KMS-11 (cell line): ENCODE measurements around the gene LIMK2.

Experiments used
- H2AFZ ChIP-seq: fragments of 200-600 bp; sonication (generic); 2 replicates; pipeline ENCODE4 v1.6.1; 2016; ENCODE audit warnings: antibody characterized with exemption, mixed run types, low read depth
- H3K27ac ChIP-seq: fragments of 200-600 bp; sonication (generic); 2 replicates; pipeline ENCODE4 v1.6.1; 2016; ENCODE audit warnings: mild to moderate bottlenecking, mixed run types
- H3K27me3 ChIP-seq: fragments of 200-600 bp; sonication (generic); 2 replicates; pipeline ENCODE4 v1.6.1; 2017; ENCODE audit warnings: mild to moderate bottlenecking, low read depth, mixed run types, moderate library complexity; ENCODE audit not compliant: insufficient read depth
- H3K36me3 ChIP-seq: fragments of 200-600 bp; sonication (generic); 2 replicates; pipeline ENCODE4 v1.6.1; 2017; ENCODE audit warnings: mild to moderate bottlenecking, mixed run types; ENCODE audit not compliant: insufficient read depth
- H3K4me1 ChIP-seq: fragments of 200-600 bp; sonication (generic); 2 replicates; pipeline ENCODE4 v1.6.1; 2016; ENCODE audit warnings: mild to moderate bottlenecking, low read depth, mixed run types; ENCODE audit not compliant: poor library complexity, severe bottlenecking
- H3K4me2 ChIP-seq: fragments of 200-600 bp; sonication (generic); 2 replicates; pipeline ENCODE4 v1.7.0; 2016; ENCODE audit warnings: mild to moderate bottlenecking, mixed run types
- H3K4me3 ChIP-seq: fragments of 200-600 bp; sonication (generic); IDR thresholded peaks from 2 replicates; pipeline ENCODE4 v1.6.1; 2017; ENCODE audit warnings: low read depth, low read length, mixed read lengths; ENCODE audit not compliant: insufficient read depth
- H3K79me2 ChIP-seq: fragments of 200-600 bp; sonication (generic); 2 replicates; pipeline ENCODE4 v1.6.1; 2016; ENCODE audit warnings: low read depth, mixed run types; ENCODE audit not compliant: insufficient read depth
- H3K9ac ChIP-seq: fragments of 200-600 bp; sonication (generic); 2 replicates; pipeline ENCODE4 v1.6.1; 2016; ENCODE audit warnings: mild to moderate bottlenecking, mixed run types
- H4K20me1 ChIP-seq: fragments of 200-600 bp; sonication (generic); 2 replicates; pipeline ENCODE4 v1.6.1; 2016; ENCODE audit warnings: mild to moderate bottlenecking, mixed run types; ENCODE audit not compliant: insufficient read depth
- TF ChIP-seq, protein P1 (sequence below): fragments of 200-600 bp; sonication (generic); conservative IDR thresholded peaks from 2 replicates; pipeline ENCODE4 v1.6.1; 2017; ENCODE audit warnings: low read depth, mild to moderate bottlenecking, antibody characterized with exemption, low read length, moderate library complexity, mixed read lengths

LIMK2 gene

DNA sequence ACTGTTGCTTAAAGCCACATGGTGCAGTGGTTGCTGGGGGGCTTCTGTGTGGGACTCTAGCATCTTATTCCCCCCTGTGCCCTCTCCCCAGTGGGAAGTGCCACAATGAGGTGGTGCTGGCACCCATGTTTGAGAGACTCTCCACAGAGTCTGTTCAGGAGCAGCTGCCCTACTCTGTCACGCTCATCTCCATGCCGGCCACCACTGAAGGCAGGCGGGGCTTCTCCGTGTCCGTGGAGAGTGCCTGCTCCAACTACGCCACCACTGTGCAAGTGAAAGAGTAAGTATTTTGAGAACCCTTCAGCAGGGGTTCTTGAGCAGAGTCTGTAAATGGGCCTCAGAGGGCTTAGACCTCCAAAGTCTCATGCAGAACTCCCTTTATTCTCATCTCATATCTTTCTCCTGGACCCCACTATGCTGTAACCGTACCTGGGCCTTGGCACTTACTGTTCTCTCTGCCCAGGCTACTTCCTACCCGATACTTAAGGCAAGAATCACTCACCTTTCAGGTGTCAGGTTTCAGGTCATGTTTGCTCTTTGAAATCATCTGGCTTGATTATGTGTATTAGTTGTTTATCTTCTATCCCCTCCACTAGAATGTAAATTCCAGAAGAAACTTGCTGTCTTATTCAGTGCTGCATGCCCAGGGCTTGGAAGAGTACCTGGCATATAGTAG lies 47.8 kb downstream of the LIMK2 start:
- Histone ChIP-seq H3K4me1 (no peaks in the 10 kb centered on the region), H4K20me1 (no peaks in the 10 kb centered on the region), H3K4me3 (no peak overlapping the region), H3K4me2 (no peak overlapping the region), H3K27me3 (no peaks in the 10 kb centered on the region), H3K36me3 (no peaks in the 10 kb centered on the region), H3K79me2 (no peaks in the 10 kb centered on the region), H2AFZ (no peak overlapping the region), H3K27ac (no peak overlapping the region), H3K9ac (no peak overlapping the region)
- TF ChIP-seq, protein P1, sequence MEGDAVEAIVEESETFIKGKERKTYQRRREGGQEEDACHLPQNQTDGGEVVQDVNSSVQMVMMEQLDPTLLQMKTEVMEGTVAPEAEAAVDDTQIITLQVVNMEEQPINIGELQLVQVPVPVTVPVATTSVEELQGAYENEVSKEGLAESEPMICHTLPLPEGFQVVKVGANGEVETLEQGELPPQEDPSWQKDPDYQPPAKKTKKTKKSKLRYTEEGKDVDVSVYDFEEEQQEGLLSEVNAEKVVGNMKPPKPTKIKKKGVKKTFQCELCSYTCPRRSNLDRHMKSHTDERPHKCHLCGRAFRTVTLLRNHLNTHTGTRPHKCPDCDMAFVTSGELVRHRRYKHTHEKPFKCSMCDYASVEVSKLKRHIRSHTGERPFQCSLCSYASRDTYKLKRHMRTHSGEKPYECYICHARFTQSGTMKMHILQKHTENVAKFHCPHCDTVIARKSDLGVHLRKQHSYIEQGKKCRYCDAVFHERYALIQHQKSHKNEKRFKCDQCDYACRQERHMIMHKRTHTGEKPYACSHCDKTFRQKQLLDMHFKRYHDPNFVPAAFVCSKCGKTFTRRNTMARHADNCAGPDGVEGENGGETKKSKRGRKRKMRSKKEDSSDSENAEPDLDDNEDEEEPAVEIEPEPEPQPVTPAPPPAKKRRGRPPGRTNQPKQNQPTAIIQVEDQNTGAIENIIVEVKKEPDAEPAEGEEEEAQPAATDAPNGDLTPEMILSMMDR, result no peak

DNA sequence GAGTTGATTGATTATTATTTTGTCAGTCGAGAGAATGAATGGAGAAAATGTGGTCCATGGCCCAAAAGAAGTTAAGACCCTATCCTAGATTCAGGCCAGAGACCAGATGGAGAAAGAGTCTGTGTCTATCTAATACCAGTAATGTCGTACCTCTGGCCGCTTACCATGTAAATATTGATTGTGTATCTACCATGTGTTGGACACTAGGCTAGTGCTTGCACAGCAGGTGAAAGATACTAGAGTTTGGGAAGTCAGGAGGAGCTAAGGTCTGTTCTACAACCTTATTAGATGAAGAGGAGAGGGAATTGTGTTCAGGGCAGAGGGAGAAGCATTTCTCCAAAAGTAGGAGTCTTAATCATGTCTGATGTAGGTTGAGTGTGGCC lies 48.4 kb downstream of the LIMK2 start:
- no peaks in the 10 kb centered on the region for H3K27me3 ChIP-seq
- no peak overlapping the region for H3K27ac ChIP-seq
- no peaks in the 10 kb centered on the region for H3K4me1 ChIP-seq
- no peak overlapping the region for H3K4me2 ChIP-seq
- H3K79me2 ChIP-seq, result no peaks in the 10 kb centered on the region
- no peak overlapping the region for H3K9ac ChIP-seq
- H3K36me3 ChIP-seq, result no peaks in the 10 kb centered on the region
- H2AFZ ChIP-seq, result no peak overlapping the region
- no peak overlapping the region for H3K4me3 ChIP-seq
- TF ChIP-seq, protein P1, result no peak
- H4K20me1 ChIP-seq, result no peaks in the 10 kb centered on the region

DNA sequence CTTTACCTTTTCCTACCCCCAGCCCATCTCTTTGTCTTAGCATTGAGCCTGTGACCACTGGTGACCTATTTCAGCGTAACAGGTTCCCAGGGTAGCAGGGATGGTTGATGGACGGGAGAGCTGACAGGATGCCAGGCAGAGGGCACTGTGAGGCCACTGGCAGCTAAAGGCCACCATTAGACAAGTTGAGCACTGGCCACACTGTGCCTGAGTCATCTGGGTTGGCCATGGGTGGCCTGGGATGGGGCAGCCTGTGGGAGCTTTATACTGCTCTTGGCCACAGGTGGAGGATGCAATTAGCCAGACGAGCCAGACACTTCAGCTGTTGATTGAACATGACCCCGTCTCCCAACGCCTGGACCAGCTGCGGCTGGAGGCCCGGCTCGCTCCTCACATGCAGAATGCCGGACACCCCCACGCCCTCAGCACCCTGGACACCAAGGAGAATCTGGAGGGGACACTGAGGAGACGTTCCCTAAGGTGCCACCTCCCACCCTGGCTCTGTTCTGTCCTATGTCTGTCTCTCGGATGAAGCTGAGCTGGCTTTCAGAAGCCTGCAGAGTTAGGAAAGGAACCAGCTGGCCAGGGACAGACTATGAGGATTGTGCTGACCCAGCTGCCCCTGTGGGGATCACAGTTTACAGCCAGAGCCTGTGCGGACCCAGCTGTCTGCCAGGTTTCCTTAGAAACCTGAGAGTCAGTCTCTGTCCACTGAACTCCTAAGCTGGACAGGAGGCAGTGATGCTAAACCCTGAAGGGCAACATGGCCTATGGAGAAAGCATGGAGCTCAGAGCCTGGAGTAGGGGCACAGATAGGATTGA lies 50.4 kb downstream of the LIMK2 start:
- Histone ChIP-seq H3K9ac (no peak overlapping the region), H3K27ac (no peak overlapping the region), H3K4me1 (no peaks in the 10 kb centered on the region), H3K79me2 (no peaks in the 10 kb centered on the region), H2AFZ (no peak overlapping the region), H4K20me1 (no peaks in the 10 kb centered on the region), H3K4me3 (no peak overlapping the region), H3K4me2 (no peak overlapping the region), H3K27me3 (no peaks in the 10 kb centered on the region), H3K36me3 (no peaks in the 10 kb centered on the region)
- TF ChIP-seq, protein P1, result no peak

DNA sequence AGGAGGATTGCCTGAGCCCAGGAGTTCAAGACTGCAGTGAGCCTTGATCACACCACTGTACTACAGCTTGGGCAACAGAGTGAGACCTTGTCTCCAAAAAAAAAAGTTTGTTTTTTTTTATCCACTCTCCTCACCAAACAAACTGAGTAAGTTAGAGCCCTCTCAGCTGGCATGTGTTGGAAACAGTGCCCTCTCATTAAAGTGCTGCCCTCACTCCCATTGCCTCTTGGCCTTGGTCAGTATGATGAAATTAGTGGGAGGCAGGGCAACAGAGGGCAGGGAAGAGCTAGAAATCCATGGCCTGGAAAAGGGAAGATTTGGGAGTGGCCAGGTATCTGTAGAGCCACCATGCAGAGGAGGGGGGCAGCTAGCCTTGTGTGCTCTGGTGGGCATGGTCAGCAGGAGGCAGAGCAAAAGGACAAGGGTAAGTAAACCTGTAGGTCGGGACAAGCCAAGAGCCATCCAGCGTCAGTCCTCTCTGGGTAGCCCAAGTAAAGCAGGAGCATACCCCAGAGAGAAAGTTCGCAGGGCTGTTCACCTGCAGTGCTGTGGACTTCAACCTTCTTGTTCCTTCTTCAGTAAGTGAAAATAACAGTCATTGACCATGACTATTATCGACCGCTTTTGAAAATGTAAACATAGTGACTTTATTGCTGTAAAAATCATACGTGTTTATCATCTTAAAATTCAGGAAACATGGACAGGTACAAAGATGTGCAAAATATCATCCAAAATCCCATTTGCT lies 52.0 kb downstream of the LIMK2 start:
- H3K36me3 ChIP-seq, result no peaks in the 10 kb centered on the region
- H3K27me3 ChIP-seq, result no peaks in the 10 kb centered on the region
- H3K4me1 ChIP-seq, result no peaks in the 10 kb centered on the region
- no peaks in the 10 kb centered on the region for H4K20me1 ChIP-seq
- no peak overlapping the region for H3K4me2 ChIP-seq
- no peaks in the 10 kb centered on the region for H3K79me2 ChIP-seq
- TF ChIP-seq, protein P1, result no peak
- H3K9ac ChIP-seq, result no peak overlapping the region
- no peak overlapping the region for H2AFZ ChIP-seq
- H3K27ac ChIP-seq, result no peak overlapping the region
- H3K4me3 ChIP-seq, result no peak overlapping the region
